Natural killer cell (primary cell): Measurements from ENCODE around the gene MYO18B. TPM values are rescaled to one million over a fixed set of nuclear protein-coding genes. Genes with fewer than 3 reads are reported as not detected.

Experiments
- ATAC-seq, 3 donors: fragments of 150-1000 bp in 2 of 3; fragments of 200-7000 bp in 1 of 3; cut with Tn5 transposase; 1 replicate in 1 of 3; 2 replicates in 2 of 3; pipeline ENCODE4 v1.10.0; 2021; ENCODE audit warnings: mild to moderate bottlenecking in 2 of 3, moderate library complexity in 2 of 3
- DNase-seq, 2 donors: peaks; one replicate each; pipeline versions ENCODE4 v3.0.0 to v3.0.0-alpha.2; 2013 to 2021; ENCODE audit warnings: mixed read lengths in 1 of 2
- H3K27ac ChIP-seq: one replicate; pipeline ENCODE4 v1.5.1; 2013; ENCODE audit warnings: mild to moderate bottlenecking, low read length
- H3K27me3 ChIP-seq: one replicate; pipeline ENCODE4 v1.6.1; 2013; ENCODE audit warnings: low read length; ENCODE audit not compliant: control insufficient read depth, insufficient read depth
- H3K36me3 ChIP-seq: one replicate; pipeline ENCODE4 v1.6.1; 2013; ENCODE audit warnings: low read length; ENCODE audit not compliant: control insufficient read depth, insufficient read depth
- H3K4me1 ChIP-seq: one replicate; pipeline ENCODE4 v1.6.1; 2013; ENCODE audit warnings: low read length; ENCODE audit not compliant: control insufficient read depth, insufficient read depth
- H3K4me3 ChIP-seq: one replicate; pipeline ENCODE4 v1.5.1; 2013; ENCODE audit warnings: low read length
- H3K9me3 ChIP-seq: one replicate; pipeline ENCODE4 v1.6.1; 2013; ENCODE audit warnings: low read length; ENCODE audit not compliant: control insufficient read depth, insufficient read depth
- H3K27ac Mint-ChIP-seq, 2 donors: one replicate each; pipeline ENCODE4 v1.8.0; 2022; ENCODE audit warnings: mild to moderate bottlenecking in 2 of 2, mixed read lengths in 2 of 2, moderate library complexity in 1 of 2
- H3K27me3 Mint-ChIP-seq, 2 donors: one replicate each; pipeline ENCODE4 v1.8.0; 2022; ENCODE audit warnings: low read depth in 2 of 2, mixed read lengths in 2 of 2
- H3K36me3 Mint-ChIP-seq: one replicate; pipeline ENCODE4 v1.8.0; 2022; ENCODE audit warnings: mixed read lengths
- H3K4me1 Mint-ChIP-seq, 2 donors: one replicate each; pipeline ENCODE4 v1.8.0; 2022; ENCODE audit warnings: mixed read lengths in 2 of 2
- H3K4me3 Mint-ChIP-seq: one replicate; pipeline ENCODE4 v1.8.0; 2022; ENCODE audit warnings: mild to moderate bottlenecking, moderate library complexity, mixed read lengths
- H3K9me3 Mint-ChIP-seq, 2 donors: one replicate each; pipeline ENCODE4 v1.8.0; 2022; ENCODE audit warnings: mixed read lengths in 2 of 2
- CTCF ChIP-seq: fragments of 200-600 bp; IDR thresholded peaks from one replicate; pipeline ENCODE4 v1.8.0; 2022; ENCODE audit warnings: antibody characterized with exemption
- WGBS: methylation state at CpG from one replicate; pipeline ENCODE4 v1.1.7; 2013; ENCODE audit warnings: missing lambda C conversion rate; ENCODE audit not compliant: insufficient coverage; 5-methylcytosine and 5-hydroxymethylcytosine counted together
- intact Hi-C: fragments of 100-400 bp; cut with micrococcal nuclease; formaldehyde crosslinking; loops from one replicate; pipeline ENCODE4 v1.14.2; 2022
- total RNA-seq, 4 donors: library from RNA; stranded (reverse); fragments of 120-200 nt in 1 of 4; gene quantifications; one replicate each; pipeline versions ENCODE4 v1.2.3 to v1.2.4, GENCODE V29; 2013 to 2022

The MYO18B gene
- total RNA-seq, 3 donors from 2014 or later (not counting 1 experiment from before 2014, with no cell fraction given): 0.07 to 0.14 (median 0.10) TPM

DNA sequence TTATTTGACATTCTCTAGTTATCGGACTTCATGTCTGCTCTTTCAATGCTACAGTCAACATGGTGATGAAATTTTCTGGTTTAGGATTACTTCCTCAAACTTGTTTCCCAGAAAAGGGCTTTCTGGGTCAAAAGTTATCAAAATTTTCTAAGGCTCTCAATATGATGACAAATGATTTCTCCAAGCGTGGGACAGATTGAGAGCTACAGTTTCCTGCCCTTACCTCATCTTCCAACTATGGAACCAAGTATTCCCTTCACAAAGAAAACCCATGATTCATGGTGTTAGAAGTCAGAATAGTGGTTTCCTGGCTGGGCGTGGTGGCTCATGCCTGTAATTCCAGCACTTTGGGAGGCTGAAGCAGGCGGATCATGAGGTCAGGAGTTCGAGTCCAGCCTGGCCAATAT lies 17.8 kb downstream of the MYO18B start:
- H3K27me3 Mint-ChIP-seq: peaks cover 0 to 5% of the 10 kb centered on the region in 2 donors
- 56% methylated on average over 4 of the region's 5 CpGs for WGBS
- H3K9me3 Mint-ChIP-seq: no peaks in the 10 kb centered on the region
- no peak overlapping the region for H3K27ac ChIP-seq
- intact Hi-C loops: no loop called here
- no peaks in the 10 kb centered on the region for H3K27me3 ChIP-seq
- TF ChIP-seq CTCF: no peak
- H3K27ac Mint-ChIP-seq: no peak overlapping the region
- H3K4me1 Mint-ChIP-seq: no peaks in the 10 kb centered on the region
- H3K4me3 Mint-ChIP-seq: no peak overlapping the region
- no peaks in the 10 kb centered on the region for H3K4me1 ChIP-seq
- H3K36me3 Mint-ChIP-seq: no peaks in the 10 kb centered on the region
- no peak for ATAC-seq
- H3K4me3 ChIP-seq: no peak overlapping the region
- no peaks in the 10 kb centered on the region for H3K9me3 ChIP-seq
- DNase-seq: no peak
- no peaks in the 10 kb centered on the region for H3K36me3 ChIP-seq

GRCh38 chr22:25760294-25760693 lies 18.3 kb downstream of the MYO18B start:
- H3K4me3 ChIP-seq: no peak overlapping the region
- Mint-ChIP-seq H3K4me1 (no peaks in the 10 kb centered on the region), H3K9me3 (no peaks in the 10 kb centered on the region), H3K27me3 (peaks cover 0 to 5% of the 10 kb centered on the region in 2 donors), H3K27ac (no peak overlapping the region), H3K4me3 (no peak overlapping the region), H3K36me3 (no peaks in the 10 kb centered on the region)
- DNase-seq: no peak
- no peaks in the 10 kb centered on the region for H3K4me1 ChIP-seq
- ATAC-seq: no peak
- 83% methylated on average over 1 of the region's 2 CpGs for WGBS
- H3K27me3 ChIP-seq: no peaks in the 10 kb centered on the region
- no peak overlapping the region for H3K27ac ChIP-seq
- H3K9me3 ChIP-seq: no peaks in the 10 kb centered on the region
- intact Hi-C loops: no loop called here
- no peaks in the 10 kb centered on the region for H3K36me3 ChIP-seq
- no peak for TF ChIP-seq CTCF

- Histone ChIP-seq H3K36me3 (no peaks in the 10 kb centered on the region), H3K9me3 (peaks cover 5% of the 10 kb centered on the region), H3K4me1 (no peaks in the 10 kb centered on the region), H3K4me3 (no peak overlapping the region), H3K27me3 (no peaks in the 10 kb centered on the region), H3K27ac (no peak overlapping the region)
- TF ChIP-seq CTCF: no peak
- intact Hi-C loops: no loop called here
- Mint-ChIP-seq H3K36me3 (no peaks in the 10 kb centered on the region), H3K4me1 (no peaks in the 10 kb centered on the region), H3K27me3 (peaks cover 0 to 5% of the 10 kb centered on the region in 2 donors), H3K4me3 (no peak overlapping the region), H3K9me3 (no peaks in the 10 kb centered on the region), H3K27ac (no peak overlapping the region)
- ATAC-seq (no peak), DNase-seq (no peak)
- 81% methylated on average over 15 of the region's 15 CpGs for WGBS
Measured at GRCh38 chr22:25760848-25761595, 19.0 kb downstream of the MYO18B start.

GRCh38 chr22:25762147-25762546 lies 20.2 kb downstream of the MYO18B start:
- no peak for TF ChIP-seq CTCF
- Mint-ChIP-seq H3K4me1 (no peaks in the 10 kb centered on the region), H3K9me3 (peaks cover 3 to 6% of the 10 kb centered on the region in 2 donors), H3K36me3 (no peaks in the 10 kb centered on the region), H3K4me3 (no peak overlapping the region), H3K27ac (no peak overlapping the region), H3K27me3 (peaks cover 0 to 5% of the 10 kb centered on the region in 2 donors)
- Histone ChIP-seq H3K27ac (no peak overlapping the region), H3K9me3 (peaks cover 14% of the 10 kb centered on the region), H3K27me3 (no peaks in the 10 kb centered on the region), H3K4me1 (no peaks in the 10 kb centered on the region), H3K36me3 (no peaks in the 10 kb centered on the region), H3K4me3 (no peak overlapping the region)
- DNase-seq (no peak), ATAC-seq (no peak)
- intact Hi-C loops: no loop called here
- WGBS: 90% methylated on average over 5 of the region's 5 CpGs
